GM04504 (cell line): ENCODE measurements around the gene POLR3H.

ENCODE experiments used
- DNase-seq: peaks from one replicate; pipeline ENCODE4 v3.0.0-alpha.2; 2012; ENCODE audit warnings: low read depth

POLR3H gene

GRCh38 chr22:41535244-41535643 lies 9.0 kb downstream of the POLR3H start:
- DNase-seq = no peak

DNA sequence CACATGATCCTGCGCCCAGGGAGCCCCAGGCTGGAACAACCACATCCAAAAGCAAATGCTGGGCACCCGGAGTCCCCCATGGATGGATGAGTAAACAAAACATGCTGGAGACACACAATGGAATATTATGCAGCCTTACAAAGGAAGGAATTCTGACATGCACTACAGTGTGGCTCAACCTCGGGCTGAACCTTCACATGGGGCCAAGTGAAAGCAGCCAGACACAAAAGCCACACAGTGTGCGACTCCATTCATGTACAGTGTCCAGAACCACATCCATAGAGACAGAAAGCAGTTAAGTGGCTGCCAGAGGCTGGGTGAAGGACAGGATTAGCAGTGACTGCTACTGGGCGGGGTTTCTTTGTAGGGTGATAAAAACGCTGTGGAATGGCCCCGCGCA lies 10.1 kb downstream of the POLR3H start:
- DNase-seq = no peak

DNA sequence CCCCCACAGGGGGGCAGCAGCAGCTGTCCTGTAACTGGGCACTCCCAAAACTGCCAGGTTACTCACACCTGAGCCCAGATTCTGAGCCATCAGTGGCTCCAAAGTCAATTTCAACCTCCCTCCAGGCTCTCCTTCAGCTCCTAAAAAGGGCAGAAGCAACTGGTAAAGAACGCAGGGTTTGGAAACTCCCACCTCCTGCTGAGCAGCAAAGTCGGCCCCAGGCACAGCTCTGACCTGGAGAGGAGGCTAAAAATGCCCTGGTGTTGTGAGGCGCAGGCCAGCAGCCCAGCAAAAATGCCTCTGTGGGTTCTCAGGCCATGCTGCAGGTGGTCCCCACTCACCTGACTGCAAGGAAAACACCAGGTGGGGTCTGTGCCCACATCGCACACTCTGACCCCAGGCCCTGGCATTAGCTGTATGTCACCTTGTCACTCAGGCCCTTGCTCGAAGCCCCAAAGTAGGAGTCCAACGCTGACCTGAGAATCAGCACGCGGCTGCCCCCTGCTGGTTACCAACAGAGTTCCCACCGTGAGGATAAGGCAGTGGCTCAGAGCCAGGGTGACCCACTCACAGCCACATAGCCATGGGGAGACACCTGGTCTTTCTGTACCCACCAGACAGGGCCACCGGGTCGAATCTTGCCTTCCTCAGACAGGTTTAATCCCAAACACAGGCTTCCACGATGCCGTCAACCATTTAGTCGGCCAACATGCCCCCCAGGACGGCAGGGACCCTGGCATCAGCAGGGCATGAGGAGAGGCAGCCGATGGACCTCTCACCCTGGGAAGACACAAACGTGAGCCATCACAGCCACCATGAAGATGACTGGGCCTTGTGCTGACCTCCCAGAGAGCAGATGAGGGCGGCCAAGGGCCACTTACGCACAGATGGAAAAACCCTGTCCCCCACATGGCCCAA lies 11.1 kb downstream of the POLR3H start:
- DNase-seq = no peak

DNA sequence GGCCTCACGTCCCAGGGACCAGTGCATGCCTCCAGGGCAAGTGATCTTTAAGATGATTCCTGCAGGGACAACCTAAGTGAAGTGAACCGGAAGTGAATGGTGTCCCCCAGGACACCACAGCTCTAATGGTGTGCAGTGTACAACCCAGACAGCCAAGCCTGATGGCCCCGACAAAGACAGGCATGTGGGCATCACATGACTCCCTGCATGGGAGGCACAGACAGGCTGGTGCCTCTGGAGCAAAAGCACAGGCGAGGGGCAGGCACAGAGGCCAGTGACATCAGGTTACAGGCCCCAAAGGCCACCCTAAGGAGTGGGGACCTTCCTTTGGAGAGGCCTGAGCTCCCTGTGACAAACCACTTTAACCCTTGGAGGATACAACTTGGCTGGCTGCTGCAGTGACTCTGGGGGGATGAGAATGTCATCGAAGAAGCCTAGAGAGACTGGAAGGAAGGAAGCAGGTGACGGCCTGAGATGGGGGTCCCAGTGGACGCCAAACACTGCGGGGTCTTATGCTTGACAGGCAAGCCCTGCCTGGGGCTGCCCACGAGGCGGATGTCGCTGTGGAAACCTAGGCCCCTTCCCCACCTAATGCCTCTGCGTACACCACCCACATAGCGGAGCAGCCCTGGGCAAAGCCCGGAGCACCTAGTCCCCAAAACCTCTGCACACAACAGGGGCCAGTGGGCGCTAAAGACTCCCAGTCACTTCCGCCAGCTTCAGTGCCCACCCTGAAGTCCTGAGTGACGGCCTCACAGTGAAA lies 12.4 kb downstream of the POLR3H start:
- no peak for DNase-seq

GRCh38 chr22:41530890-41531714 lies 13.2 kb downstream of the POLR3H start:
- no peak for DNase-seq

GRCh38 chr22:41528938-41529561 lies 15.2 kb downstream of the POLR3H start:
- DNase-seq = no peak

GRCh38 chr22:41528132-41528766 lies 16.0 kb downstream of the POLR3H start:
- DNase-seq = no peak

- DNase-seq = no peak
These were observed 17.2 kb downstream of the POLR3H start for GRCh38 chr22:41526830-41527799.

DNA sequence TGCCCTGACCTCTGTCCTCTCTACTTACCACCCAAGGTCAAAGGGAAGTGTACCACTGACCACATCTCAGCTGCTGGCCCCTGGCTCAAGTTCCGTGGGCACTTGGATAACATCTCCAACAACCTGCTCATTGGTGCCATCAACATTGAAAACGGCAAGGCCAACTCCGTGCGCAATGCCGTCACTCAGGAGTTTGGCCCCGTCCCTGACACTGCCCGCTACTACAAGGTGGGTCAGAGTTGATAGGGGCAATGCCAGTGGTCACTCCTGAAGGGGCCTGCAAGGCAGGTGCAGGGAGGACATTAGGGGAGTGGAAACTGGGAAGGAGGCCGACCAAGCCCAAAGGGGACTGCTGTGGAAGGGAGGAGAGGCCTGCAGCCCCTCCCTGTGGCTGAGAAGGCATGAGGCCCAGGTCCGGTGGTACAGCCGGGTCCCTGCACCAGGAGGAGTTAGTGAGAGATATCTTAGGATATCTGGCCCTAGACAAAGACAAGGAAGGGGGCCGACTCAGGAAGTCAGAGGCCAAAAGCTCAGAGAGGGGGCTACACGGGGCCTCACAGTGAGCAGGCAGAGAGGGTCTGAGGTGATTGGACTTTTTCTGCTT lies 17.9 kb downstream of the POLR3H start:
- DNase-seq = no peak

DNA sequence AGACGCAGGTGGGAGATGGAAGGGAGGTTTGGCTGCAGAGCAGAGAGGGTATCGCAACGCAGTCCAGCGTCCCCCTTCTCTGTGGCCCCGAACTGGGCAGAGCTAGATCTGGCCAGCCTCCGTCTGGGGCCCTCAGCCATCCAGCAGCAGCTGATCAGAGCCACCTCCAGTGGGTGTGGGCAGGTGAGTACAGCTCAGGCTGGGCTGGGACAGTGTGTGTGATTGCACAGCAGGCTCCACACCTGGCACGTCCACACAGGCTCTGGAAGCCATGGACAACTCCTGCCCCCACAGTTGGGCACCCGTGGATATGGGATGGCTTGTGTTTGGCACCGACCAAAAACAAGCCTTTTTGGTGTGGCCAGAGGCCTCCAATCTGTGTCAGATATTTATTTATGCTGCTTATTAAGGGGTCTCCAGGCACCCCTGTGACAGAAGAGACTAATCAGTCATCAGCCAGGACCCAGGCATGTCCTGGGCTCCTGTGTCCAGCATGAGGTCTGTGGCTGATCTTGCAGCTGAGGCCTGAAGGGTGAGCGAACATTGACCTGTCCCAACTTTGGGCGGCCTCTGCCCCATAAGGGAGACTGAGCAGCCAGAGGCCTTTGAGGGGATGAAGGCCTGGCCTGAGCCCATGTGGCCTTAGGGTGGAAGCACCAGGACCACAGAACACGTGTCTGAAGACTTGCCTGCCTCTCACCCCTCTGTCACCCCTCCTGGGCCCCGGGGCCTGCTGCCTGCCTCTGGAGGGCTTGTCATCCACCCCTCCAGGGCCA lies 18.6 kb downstream of the POLR3H start:
- DNase-seq = no peak

DNA sequence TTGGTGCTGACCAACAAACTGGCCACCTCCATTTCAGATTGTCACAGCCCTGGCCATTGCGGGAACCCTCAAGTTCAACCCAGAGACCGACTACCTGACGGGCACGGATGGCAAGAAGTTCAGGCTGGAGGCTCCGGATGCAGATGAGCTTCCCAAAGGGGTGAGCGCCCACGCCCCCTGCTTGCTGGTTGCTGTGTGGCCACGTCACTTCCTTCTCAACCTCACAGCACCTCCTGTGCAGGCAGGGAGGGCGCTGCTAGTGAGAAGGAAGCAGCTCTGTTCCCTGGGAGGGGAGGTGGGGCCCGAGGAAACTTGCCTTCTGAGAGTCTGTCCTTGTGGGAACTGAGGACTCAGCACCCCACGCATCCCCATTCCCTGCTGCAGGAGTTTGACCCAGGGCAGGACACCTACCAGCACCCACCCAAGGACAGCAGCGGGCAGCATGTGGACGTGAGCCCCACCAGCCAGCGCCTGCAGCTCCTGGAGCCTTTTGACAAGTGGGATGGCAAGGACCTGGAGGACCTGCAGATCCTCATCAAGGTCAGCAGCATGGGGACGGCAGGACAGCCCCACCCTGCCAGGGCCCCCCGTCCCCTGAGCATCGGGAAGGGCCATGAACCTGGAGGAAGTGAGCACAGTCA lies 19.3 kb downstream of the POLR3H start:
- no peak for DNase-seq

DNA sequence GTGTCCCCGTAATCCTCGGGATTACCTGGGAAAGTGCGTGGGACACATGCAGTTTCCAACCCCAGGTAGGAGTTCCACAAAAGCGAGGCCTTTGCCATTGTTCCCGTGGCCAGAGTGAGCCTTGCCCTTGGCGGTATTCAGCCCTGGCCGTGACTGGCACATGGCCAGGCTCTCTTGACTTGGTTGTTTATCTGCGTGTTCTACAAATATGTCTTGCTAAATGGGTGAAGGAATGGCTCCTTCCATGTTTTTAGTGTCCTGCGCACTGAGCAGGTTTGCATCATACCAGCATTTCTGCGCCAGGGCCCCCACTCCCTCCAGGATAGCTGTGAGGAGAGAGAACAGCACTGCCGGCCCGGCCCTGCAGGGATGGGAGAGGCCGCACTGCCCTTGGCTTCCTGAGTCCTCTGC lies 20.0 kb downstream of the POLR3H start:
- DNase-seq = no peak

GRCh38 chr22:41523464-41524221 lies 20.6 kb downstream of the POLR3H start:
- DNase-seq = no peak

- DNase-seq = no peak
These were observed 21.5 kb downstream of the POLR3H start for GRCh38 chr22:41522813-41523212.

- DNase-seq = no peak
These were observed 23.1 kb downstream of the POLR3H start for GRCh38 chr22:41521126-41521525.

DNA sequence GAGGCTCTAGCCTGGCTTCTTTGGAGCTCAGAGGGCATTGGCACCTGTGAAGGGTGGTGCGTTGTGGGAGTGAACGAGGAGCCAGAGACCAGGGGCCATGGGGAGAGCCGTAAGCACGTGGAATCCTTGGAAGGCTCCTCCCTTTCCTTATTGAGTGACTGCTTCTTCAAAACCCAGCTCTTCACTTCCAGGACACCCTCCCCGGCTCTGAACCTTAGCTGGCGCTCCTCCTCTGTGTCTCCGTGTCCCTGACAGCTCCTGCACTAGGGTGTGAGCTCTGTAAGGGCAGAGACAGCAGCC lies 26.3 kb downstream of the POLR3H start:
- no peak for DNase-seq

DNA sequence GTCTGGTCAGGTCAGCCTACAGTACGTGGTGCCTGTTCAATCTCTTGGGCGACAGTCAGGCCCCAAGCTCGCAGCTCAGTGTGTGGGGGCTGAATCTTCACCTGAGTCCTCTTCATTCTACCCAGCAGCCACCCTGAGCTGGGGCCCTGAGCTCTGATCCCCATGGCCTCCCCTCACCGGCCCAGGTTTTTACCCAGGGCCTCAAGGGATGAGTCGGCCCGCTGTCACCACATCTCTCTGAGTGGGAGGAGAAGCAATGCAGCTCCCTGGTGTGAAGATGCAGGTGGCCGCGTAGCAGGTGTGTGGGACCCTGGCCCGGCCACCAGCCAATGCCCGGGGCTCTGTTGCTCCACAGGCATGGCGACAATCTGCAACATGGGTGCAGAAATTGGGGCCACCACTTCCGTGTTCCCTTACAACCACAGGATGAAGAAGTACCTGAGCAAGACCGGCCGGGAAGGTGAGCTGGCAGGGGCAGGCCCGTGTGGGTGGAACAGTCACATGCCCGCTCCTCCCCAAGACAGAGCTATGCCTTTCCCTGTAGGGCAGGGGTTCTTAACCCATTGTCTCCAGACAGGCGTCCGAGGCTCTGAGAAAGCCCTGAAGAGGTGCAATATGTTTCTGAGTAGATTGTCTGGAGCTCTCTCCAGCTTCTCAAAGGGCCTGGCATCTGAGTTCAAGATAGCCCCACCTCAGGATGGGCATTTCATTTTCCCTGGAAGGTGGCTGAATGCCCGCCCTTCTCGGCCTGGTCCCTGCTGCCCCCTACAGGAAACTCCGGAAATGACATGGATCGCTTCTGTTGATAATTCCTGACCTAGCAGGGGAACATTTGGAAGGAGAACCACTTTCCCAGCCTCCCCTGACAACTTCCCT lies 26.9 kb downstream of the POLR3H start:
- peak; percentile 42 for DNase-seq
